ENCODE data around the gene MAP3K1.

The MAP3K1 gene

DNA sequence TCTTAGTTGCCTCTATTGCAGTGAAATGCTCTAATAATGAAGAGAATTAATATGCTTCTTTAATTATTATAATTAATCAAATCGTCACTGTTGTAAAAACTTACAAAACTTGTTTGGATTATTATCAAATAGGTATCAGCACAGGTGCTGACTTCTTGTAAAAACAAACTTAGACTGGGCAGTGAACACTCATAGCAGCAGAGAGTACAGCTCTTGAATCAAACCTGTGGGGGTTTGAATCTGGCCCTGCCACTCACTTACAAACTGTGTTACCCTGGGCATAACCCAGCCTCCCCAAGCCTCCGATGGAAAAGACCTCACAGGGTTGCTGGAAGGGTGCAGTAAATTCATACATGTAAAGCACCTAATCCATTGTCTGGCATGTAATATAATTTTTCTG lies 35.1 kb downstream of the MAP3K1 start:
- H3K27ac ChIP-seq (ENCODE audit: low read length), result no peak overlapping the region
- no peaks in the 10 kb centered on the region for H3K9me3 ChIP-seq (ENCODE audit: control insufficient read depth, low read depth, low read length)
- peaks cover 14% of the 10 kb centered on the region for H3K4me1 ChIP-seq (ENCODE audit: control insufficient read depth, low read depth, low read length)
- no peak overlapping the region for H3K4me3 ChIP-seq (ENCODE audit: low read length)
- H3K27me3 ChIP-seq (ENCODE audit: control insufficient read depth, insufficient read depth, low read length), result no peaks in the 10 kb centered on the region
- H3K36me3 ChIP-seq (ENCODE audit: control insufficient read depth, low read depth, low read length), result no peaks in the 10 kb centered on the region
- no peak overlapping the region for H3K9ac ChIP-seq (ENCODE audit: low read length)

DNA sequence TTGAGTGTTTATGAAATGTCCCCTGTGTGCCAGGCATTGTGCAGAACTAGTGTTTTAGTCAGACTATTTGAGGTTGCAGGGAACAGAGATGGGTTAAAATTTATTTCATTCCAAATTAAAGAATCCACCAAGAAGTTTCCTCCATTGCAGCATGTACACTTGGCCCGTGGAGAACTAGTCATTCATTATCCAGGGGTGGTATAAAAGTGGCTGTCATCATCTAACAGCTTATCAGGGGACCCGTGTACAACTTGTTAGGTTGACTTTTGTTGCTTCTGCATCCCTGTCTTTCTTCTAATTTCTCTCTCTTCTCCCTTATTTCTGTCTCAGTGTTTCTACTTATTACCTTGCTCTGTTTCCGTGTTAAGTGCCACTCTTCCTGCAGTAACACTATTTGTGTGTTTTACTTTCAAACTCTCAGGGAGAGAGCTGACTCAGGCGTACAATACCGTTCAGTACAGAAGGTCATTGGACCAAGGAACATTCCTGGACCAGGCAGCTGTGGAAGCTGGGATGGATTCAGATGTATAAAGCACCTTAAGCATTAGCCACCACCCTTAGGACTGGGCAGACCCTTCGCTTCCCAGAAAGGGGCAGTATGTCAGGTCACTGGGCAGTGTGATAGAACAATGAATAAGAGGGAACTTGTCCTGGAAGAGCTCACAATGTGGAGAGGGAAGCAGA lies 36.1 kb downstream of the MAP3K1 start:
- Histone ChIP-seq H3K9me3 (ENCODE audit: control insufficient read depth, low read depth, low read length) (no peaks in the 10 kb centered on the region), H3K27me3 (ENCODE audit: control insufficient read depth, insufficient read depth, low read length) (no peaks in the 10 kb centered on the region), H3K27ac (ENCODE audit: low read length) (no peak overlapping the region), H3K4me1 (ENCODE audit: control insufficient read depth, low read depth, low read length) (peaks cover 11% of the 10 kb centered on the region), H3K9ac (ENCODE audit: low read length) (no peak overlapping the region), H3K36me3 (ENCODE audit: control insufficient read depth, low read depth, low read length) (no peaks in the 10 kb centered on the region), H3K4me3 (ENCODE audit: low read length) (no peak overlapping the region)

DNA sequence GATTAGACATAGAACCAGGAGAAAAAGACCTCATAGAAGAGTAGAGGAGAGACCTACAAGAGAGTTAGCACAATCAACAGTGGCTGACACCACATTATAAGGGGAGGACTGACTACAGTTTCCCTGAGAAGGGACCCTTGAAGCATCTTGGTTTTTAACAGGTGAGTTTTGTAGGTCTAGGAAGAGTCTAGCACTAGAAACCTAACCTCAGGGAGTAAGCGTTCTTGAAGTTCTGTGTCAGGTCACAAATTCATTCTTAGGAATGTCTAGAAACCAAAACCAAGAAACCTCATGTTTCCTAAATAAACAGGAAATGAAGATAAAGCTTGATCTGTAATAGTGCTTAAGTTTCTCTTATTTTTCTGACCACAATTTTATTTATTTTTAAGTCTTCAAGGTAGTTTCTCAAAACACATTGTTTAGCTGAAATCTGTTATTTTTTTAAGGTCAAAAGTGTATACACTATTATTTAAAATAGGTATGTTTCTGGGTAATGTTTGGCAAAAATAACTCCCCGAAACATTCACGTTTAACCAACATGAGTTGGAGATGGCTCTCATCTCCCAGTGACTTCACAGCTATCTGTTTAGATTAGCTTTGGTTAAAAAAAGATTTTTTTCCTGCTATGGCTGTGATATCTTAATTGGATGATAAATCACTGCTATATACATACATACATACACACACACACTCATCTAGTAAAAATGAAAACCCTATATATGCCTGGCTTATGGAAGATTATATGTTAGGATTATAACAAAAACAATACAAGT lies 37.1 kb downstream of the MAP3K1 start:
- Histone ChIP-seq H3K9me3 (ENCODE audit: control insufficient read depth, low read depth, low read length) (no peaks in the 10 kb centered on the region), H3K4me3 (ENCODE audit: low read length) (no peak overlapping the region), H3K27ac (ENCODE audit: low read length) (no peak overlapping the region), H3K27me3 (ENCODE audit: control insufficient read depth, insufficient read depth, low read length) (no peaks in the 10 kb centered on the region), H3K9ac (ENCODE audit: low read length) (no peak overlapping the region), H3K4me1 (ENCODE audit: control insufficient read depth, low read depth, low read length) (peaks cover 11% of the 10 kb centered on the region), H3K36me3 (ENCODE audit: control insufficient read depth, low read depth, low read length) (no peaks in the 10 kb centered on the region)

DNA sequence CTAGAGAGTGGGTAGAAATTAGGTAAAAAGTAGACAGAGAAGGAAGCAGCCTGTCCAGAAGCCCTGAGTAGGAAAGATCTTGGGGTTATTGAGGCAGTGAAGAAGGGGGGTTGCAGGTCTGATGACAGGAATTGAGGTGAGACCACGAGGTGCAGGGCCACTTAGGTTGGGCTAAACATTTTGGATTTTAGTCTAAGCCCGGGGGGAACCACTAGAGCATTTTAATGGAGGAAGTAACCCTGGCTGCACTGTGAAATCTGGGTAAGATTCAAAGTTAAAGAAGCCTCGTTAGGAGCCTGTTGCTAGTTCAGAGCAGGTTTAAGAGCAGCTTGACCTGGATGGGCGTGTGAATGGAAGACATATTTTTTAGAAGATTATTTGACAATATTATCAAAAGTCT lies 38.3 kb downstream of the MAP3K1 start:
- Histone ChIP-seq H3K27me3 (ENCODE audit: control insufficient read depth, insufficient read depth, low read length) (no peaks in the 10 kb centered on the region), H3K9me3 (ENCODE audit: control insufficient read depth, low read depth, low read length) (no peaks in the 10 kb centered on the region), H3K9ac (ENCODE audit: low read length) (no peak overlapping the region), H3K27ac (ENCODE audit: low read length) (no peak overlapping the region), H3K4me1 (ENCODE audit: control insufficient read depth, low read depth, low read length) (peaks cover 3% of the 10 kb centered on the region), H3K36me3 (ENCODE audit: control insufficient read depth, low read depth, low read length) (no peaks in the 10 kb centered on the region), H3K4me3 (ENCODE audit: low read length) (no peak overlapping the region)

DNA sequence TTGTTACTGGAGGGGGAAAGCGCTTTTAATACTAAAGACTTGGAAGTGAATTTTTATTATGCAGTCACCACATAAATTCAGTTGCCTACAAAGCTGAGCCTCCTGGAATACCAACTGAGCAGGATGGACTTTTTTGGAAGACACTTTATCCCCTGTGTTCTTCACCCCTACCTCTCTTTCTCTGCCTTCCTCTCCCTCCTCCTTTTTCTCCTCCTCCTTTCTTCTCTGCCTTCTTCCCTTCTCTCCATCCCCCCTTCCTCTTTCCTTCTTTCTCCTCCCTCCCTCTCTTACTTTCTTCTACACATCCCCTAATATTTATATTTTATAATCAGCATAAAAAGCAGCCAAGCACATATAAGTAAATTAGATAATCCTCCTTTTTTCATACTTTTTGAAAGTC lies 39.6 kb downstream of the MAP3K1 start:
- Histone ChIP-seq H3K9me3 (ENCODE audit: control insufficient read depth, low read depth, low read length) (no peaks in the 10 kb centered on the region), H3K27ac (ENCODE audit: low read length) (no peak overlapping the region), H3K27me3 (ENCODE audit: control insufficient read depth, insufficient read depth, low read length) (no peaks in the 10 kb centered on the region), H3K9ac (ENCODE audit: low read length) (no peak overlapping the region), H3K4me3 (ENCODE audit: low read length) (no peak overlapping the region), H3K4me1 (ENCODE audit: control insufficient read depth, low read depth, low read length) (no peaks in the 10 kb centered on the region), H3K36me3 (ENCODE audit: control insufficient read depth, low read depth, low read length) (peaks cover 2% of the 10 kb centered on the region)

DNA sequence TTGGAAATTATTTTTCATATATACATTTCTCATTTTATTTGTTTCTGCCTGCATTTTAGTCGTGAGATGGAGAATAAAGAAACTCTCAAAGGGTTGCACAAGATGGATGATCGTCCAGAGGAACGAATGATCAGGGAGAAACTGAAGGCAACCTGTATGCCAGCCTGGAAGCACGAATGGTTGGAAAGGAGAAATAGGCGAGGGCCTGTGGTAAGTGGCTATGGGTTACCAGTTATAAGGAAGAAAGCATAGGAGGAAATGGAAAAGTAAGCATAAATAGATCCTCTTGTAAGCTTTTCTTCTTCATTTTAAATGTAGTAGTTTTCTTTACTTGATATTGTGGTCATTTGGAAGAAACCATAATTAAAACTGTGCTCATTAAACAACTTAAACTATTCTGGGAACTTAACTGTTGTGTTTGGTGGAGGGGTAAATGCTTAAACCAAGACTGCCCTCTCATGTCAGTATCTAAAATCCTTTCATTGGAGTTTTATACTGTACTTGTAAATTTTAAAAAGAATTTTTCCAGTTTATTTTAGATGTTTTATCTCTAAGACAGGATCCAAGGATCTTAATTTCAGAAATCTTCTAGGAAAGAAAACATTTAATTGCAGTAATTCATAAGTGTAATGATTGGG lies 41.3 kb downstream of the MAP3K1 start:
- H3K9ac ChIP-seq (ENCODE audit: low read length), result no peak overlapping the region
- no peaks in the 10 kb centered on the region for H3K27me3 ChIP-seq (ENCODE audit: control insufficient read depth, insufficient read depth, low read length)
- no peak overlapping the region for H3K27ac ChIP-seq (ENCODE audit: low read length)
- no peak overlapping the region for H3K4me3 ChIP-seq (ENCODE audit: low read length)
- H3K36me3 ChIP-seq (ENCODE audit: control insufficient read depth, low read depth, low read length), result peaks cover 4% of the 10 kb centered on the region
- H3K9me3 ChIP-seq (ENCODE audit: control insufficient read depth, low read depth, low read length), result no peaks in the 10 kb centered on the region
- H3K4me1 ChIP-seq (ENCODE audit: control insufficient read depth, low read depth, low read length), result no peaks in the 10 kb centered on the region

DNA sequence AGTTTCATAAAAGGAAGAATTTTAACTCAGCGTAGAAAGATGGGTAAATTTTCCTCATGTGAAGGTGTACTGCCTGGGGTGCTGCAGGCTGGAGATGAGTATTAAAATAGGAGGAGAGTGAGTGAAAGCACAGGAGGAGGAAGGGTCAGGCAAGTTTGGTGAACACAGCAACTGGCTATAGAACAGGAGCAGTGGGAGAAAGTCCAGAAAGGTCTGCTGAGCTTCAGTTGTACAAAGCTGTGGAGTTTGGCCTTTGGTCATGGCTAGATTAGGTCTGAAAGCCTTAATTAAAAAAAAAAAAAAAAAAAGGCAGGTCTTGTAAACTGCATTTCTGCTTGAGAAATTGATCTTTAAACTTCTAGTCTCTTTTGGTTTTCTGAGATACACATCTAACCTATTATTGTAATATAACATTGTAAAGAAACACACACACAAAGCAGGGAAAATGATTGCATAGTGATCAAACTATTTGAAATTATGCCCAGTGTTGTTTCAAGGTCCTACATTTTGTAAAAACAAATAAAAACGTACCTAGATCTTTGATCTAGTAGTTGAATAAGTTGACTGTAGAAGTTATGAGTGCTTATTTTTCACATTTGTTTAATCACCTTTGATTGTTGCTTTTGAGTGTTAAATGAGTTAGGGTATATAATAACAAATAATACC lies 43.6 kb downstream of the MAP3K1 start:
- Histone ChIP-seq H3K4me3 (ENCODE audit: low read length) (no peak overlapping the region), H3K27ac (ENCODE audit: low read length) (no peak overlapping the region), H3K9ac (ENCODE audit: low read length) (no peak overlapping the region), H3K36me3 (ENCODE audit: control insufficient read depth, low read depth, low read length) (peaks cover 4% of the 10 kb centered on the region), H3K4me1 (ENCODE audit: control insufficient read depth, low read depth, low read length) (peaks cover 4% of the 10 kb centered on the region), H3K9me3 (ENCODE audit: control insufficient read depth, low read depth, low read length) (no peaks in the 10 kb centered on the region), H3K27me3 (ENCODE audit: control insufficient read depth, insufficient read depth, low read length) (no peaks in the 10 kb centered on the region)

DNA sequence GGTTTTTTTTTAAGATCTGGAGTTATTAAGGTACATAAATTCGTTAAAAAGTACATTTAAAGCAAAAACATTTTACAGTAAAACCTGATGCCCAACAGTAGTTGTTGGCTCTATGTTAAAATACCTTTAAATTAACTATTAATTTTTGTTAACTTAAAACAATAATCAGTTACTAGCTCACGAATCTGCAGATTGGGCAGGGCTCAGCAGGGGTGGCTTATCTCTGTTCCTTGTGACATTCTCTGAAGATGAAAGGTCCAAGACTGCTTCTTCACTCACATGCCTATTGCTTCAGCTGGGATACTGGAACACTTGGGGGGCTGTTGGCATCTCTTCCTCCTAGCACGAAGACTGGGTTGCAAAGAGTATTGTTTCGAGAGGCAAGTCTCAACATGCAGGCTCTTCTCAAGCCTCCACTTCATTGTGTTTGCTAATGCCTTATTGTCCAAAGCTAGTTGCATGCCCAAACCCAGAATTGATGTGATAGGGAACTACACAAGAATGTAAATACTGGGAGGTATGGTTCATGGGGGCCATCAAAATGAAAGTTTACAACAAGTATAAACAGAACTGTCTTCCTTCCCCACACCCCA lies 46.6 kb downstream of the MAP3K1 start:
- no peak overlapping the region for H3K9ac ChIP-seq (ENCODE audit: low read length)
- peaks cover 4% of the 10 kb centered on the region for H3K4me1 ChIP-seq (ENCODE audit: control insufficient read depth, low read depth, low read length)
- H3K9me3 ChIP-seq (ENCODE audit: control insufficient read depth, low read depth, low read length), result no peaks in the 10 kb centered on the region
- H3K36me3 ChIP-seq (ENCODE audit: control insufficient read depth, low read depth, low read length), result peaks cover 10% of the 10 kb centered on the region
- no peak overlapping the region for H3K27ac ChIP-seq (ENCODE audit: low read length)
- H3K4me3 ChIP-seq (ENCODE audit: low read length), result no peak overlapping the region
- H3K27me3 ChIP-seq (ENCODE audit: control insufficient read depth, insufficient read depth, low read length), result no peaks in the 10 kb centered on the region

DNA sequence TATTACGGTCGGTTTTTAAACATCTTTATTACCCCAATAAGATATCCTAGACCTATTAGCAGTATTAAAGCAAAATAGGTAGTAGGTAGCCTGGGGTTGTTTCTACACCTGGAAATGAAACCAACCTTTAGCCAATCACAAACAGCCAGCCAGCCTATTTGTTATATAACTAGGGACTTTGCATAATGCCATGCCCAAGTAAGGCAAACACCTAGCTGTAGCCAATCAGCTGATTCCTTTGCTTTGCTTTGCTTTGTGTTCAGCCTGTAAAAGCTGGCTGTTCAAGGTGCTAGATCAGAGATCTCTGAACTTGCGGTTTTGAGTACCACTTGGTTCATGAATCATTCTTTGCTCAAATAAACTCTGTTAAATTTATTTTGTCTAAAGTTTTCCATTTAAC lies 47.6 kb downstream of the MAP3K1 start:
- Histone ChIP-seq H3K36me3 (ENCODE audit: control insufficient read depth, low read depth, low read length) (peaks cover 10% of the 10 kb centered on the region), H3K4me1 (ENCODE audit: control insufficient read depth, low read depth, low read length) (peaks cover 4% of the 10 kb centered on the region), H3K27me3 (ENCODE audit: control insufficient read depth, insufficient read depth, low read length) (no peaks in the 10 kb centered on the region), H3K9ac (ENCODE audit: low read length) (no peak overlapping the region), H3K9me3 (ENCODE audit: control insufficient read depth, low read depth, low read length) (no peaks in the 10 kb centered on the region), H3K27ac (ENCODE audit: low read length) (no peak overlapping the region), H3K4me3 (ENCODE audit: low read length) (no peak overlapping the region)

DNA sequence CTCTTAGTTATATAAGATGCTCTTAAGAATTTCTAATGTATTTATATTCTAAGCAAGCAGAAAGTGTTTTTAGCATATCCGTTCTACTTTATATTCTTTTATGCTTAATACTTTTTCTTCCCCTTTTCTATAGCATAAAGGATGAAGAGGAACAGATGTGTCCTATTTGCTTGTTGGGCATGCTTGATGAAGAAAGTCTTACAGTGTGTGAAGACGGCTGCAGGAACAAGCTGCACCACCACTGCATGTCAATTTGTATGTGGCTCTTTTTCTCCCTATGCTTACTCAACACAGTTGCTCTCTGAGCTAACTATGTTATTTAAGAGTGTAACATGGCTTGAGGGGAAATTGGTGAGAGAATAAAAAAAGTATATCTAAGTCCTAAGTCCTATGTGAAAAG lies 56.4 kb downstream of the MAP3K1 start:
- no peak overlapping the region for H3K9ac ChIP-seq (ENCODE audit: low read length)
- H3K9me3 ChIP-seq (ENCODE audit: control insufficient read depth, low read depth, low read length), result no peaks in the 10 kb centered on the region
- peaks cover 14% of the 10 kb centered on the region for H3K36me3 ChIP-seq (ENCODE audit: control insufficient read depth, low read depth, low read length)
- no peaks in the 10 kb centered on the region for H3K27me3 ChIP-seq (ENCODE audit: control insufficient read depth, insufficient read depth, low read length)
- H3K4me1 ChIP-seq (ENCODE audit: control insufficient read depth, low read depth, low read length), result no peaks in the 10 kb centered on the region
- no peak overlapping the region for H3K4me3 ChIP-seq (ENCODE audit: low read length)
- no peak overlapping the region for H3K27ac ChIP-seq (ENCODE audit: low read length)

DNA sequence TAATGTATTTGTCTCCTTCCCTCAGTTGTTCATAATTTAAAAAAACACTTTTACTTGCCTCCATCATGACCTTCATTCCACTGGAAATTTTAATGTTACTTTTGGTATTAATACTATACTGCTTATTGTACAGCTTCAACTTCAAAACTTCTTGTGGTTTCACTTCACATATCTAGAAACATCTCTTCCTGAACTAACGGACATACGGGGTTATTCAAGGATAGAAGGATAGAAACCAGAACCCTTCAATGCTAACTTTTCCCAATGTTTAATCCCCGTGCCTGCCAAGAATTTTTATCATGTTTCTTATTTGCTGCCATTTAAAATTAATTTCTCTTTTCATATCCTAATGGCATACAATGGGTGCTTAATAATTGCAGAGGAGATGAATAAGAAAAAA lies 57.7 kb downstream of the MAP3K1 start:
- no peak overlapping the region for H3K4me3 ChIP-seq (ENCODE audit: low read length)
- no peak overlapping the region for H3K9ac ChIP-seq (ENCODE audit: low read length)
- H3K27me3 ChIP-seq (ENCODE audit: control insufficient read depth, insufficient read depth, low read length), result no peaks in the 10 kb centered on the region
- no peak overlapping the region for H3K27ac ChIP-seq (ENCODE audit: low read length)
- H3K9me3 ChIP-seq (ENCODE audit: control insufficient read depth, low read depth, low read length), result no peaks in the 10 kb centered on the region
- H3K36me3 ChIP-seq (ENCODE audit: control insufficient read depth, low read depth, low read length), result peaks cover 14% of the 10 kb centered on the region
- no peaks in the 10 kb centered on the region for H3K4me1 ChIP-seq (ENCODE audit: control insufficient read depth, low read depth, low read length)

All from iPS-18a (cell line).